GM12801 (cell line): ENCODE data around the gene CFAP92.

Source experiments
- TF ChIP-seq, protein P1 (sequence below): IDR thresholded peaks from one replicate; pipeline ENCODE4 v1.5.1; 2011; ENCODE audit warnings: control low read depth; ENCODE audit not compliant: insufficient read length; ENCODE audit errors: extremely low read depth

The CFAP92 gene

DNA sequence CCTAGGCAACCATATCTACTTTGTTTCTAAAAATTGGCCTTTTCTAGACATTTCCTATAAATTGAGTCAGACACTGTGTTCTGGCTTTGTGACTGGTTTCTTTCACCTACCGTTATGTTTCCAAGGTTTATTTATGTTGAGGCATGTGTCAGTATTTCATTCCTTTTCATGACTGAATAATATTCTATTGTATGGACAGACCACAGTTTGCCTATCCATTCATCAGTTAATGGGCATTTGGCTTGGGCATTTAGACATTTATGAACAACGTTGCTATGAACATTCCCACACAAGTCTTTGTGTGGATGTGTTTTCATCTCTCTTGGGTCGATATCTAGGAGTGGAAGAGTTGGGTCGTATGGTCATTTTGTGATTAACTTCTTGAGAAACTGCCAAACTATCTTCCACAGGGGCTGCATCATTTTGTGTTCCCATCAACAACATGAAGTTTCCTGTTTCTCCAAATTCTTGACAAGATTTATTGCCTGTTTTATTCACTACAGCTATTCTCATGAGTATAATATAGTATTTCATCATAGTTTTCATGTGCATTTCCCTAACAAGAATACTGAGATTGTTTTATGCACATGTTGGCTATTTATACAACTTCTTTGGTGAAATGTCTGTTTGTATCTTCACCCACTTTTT is 3.7 kb upstream of the CFAP92 start:
- TF ChIP-seq, protein P1, sequence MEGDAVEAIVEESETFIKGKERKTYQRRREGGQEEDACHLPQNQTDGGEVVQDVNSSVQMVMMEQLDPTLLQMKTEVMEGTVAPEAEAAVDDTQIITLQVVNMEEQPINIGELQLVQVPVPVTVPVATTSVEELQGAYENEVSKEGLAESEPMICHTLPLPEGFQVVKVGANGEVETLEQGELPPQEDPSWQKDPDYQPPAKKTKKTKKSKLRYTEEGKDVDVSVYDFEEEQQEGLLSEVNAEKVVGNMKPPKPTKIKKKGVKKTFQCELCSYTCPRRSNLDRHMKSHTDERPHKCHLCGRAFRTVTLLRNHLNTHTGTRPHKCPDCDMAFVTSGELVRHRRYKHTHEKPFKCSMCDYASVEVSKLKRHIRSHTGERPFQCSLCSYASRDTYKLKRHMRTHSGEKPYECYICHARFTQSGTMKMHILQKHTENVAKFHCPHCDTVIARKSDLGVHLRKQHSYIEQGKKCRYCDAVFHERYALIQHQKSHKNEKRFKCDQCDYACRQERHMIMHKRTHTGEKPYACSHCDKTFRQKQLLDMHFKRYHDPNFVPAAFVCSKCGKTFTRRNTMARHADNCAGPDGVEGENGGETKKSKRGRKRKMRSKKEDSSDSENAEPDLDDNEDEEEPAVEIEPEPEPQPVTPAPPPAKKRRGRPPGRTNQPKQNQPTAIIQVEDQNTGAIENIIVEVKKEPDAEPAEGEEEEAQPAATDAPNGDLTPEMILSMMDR: no peak

DNA sequence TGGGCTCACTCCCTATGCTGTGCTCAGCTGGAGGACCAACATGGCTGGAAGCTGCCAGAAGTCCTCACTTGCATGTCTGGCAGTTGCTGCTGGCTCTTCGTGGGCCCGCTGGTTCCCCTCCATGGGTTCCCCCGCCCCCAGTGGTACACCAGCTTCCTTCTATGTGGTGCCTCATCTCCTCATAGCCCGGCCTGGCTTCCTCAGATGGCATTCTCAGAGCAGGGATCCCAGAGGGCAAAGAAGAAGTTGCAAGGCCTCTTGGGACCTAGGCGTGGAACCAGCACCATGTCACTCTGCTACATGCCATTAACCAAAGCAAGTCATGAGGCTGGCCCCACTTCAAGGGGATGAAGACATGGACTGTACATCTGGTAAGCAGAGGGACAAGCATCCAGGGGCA is 2.9 kb upstream of the CFAP92 start:
- TF ChIP-seq, protein P1: no peak

DNA sequence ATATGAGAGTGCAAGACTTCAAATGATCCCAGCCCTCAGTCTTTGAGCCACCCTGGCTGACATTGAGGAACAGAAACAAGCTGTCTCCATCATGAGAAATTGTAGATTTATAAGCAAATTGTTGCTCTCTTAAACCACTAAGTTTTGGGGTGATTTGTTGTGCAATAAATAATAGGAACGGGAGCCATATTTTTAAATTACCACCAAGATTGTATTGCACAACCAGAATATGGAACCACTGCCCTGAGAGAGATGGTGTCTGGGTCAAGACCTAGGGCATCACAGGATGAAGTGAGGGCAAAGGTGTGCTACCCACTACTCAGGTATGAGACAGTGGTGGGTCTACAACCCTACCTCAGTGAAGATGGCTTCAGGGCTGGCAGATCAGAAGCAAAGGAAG is 2.3 kb upstream of the CFAP92 start:
- TF ChIP-seq, protein P1: no peak

- TF ChIP-seq, protein P1: no peak
These were observed 1.9 kb upstream of the CFAP92 start for GRCh38 chr3:128995737-128996136.

DNA sequence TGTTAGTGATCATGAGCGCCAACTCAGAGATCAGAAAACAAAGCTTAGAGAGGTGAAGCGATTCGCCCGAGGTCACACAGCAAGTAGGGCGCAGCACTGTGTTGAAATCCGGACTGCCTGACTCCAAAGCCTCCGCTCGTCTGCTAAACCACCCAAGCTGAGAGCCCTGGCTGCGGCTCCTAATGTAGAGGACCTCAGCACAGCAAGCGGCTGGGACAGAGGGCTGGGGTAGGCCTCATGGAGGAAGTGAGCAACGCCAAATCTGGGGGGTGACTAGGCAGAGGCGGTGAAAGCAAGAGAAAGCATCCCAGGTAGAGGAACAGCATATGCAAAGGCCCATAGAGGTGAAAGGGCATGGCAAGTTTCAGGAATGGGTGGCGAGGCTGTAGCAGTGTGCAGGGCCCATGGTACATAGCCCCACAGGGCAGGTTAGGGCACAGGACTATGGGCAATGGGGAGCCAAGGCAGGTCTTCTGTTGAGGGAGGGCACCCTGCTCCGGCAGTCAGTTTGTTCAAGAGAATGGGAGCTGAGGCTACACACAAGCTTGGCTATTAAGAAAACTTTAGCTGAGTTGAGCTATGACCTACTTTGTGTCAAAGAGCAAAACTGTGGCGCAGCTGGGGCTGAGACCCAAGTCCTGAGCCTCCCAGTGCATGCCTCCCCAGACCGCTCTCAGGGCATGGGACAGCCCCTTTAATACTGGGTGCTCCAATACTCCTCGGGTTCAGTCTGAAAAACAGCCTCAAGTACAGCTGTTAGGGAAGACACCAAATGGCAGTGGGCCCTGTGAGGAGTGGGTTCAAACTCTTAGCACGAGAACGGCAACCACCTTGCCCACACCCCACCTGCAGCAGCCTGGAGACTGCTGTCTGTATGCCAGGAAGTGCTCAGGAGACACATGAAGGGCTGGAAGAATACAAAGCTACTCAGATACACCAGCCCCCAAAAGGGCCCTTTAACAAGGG is 988 bp upstream of the CFAP92 start:
- TF ChIP-seq, protein P1: no peak

- TF ChIP-seq, protein P1: no peak
These were observed 267 bp upstream of the CFAP92 start for GRCh38 chr3:128994173-128994512.

DNA sequence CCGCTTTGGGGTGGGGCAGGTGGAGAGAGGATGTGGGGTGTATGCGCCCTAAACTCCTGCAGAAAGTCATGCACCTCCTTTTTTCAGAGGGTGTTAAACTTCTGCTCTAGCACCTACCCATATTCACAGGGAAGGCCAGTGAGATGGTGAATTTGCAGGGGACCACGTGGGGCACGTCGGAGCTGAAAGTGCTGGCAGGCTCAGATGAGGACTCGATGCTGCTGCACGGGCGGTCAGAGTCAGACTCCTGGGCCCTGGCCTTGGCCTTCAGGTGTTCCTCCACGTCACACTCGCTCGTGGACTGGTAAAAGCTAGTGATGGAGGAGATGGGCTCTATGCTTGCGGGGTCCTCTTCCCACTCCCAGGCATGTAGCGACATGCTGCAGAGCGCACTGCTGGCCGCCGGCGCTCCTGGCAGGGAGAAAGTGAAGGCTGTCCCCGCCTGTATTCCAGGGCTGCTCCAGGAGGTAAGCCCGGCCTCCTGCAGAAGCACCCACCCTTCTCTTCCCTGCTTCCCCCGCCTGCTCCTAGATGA is 883 bp downstream of the CFAP92 start:
- TF ChIP-seq, protein P1: no peak
